Activated CD4-positive, CD25-positive, alpha-beta regulatory T cell treated with anti-CD3 and anti-CD28 coated beads, Interleukin-2, amount 50 U/mL, for 16 hours (primary cell): Measurements from ENCODE around the gene ZNF101.

Experiments used
- DNase-seq: peaks from one replicate; pipeline ENCODE4 v3.0.0-alpha.2; 2020; ENCODE audit warnings: low read depth, low spot score

Gene ZNF101

DNA sequence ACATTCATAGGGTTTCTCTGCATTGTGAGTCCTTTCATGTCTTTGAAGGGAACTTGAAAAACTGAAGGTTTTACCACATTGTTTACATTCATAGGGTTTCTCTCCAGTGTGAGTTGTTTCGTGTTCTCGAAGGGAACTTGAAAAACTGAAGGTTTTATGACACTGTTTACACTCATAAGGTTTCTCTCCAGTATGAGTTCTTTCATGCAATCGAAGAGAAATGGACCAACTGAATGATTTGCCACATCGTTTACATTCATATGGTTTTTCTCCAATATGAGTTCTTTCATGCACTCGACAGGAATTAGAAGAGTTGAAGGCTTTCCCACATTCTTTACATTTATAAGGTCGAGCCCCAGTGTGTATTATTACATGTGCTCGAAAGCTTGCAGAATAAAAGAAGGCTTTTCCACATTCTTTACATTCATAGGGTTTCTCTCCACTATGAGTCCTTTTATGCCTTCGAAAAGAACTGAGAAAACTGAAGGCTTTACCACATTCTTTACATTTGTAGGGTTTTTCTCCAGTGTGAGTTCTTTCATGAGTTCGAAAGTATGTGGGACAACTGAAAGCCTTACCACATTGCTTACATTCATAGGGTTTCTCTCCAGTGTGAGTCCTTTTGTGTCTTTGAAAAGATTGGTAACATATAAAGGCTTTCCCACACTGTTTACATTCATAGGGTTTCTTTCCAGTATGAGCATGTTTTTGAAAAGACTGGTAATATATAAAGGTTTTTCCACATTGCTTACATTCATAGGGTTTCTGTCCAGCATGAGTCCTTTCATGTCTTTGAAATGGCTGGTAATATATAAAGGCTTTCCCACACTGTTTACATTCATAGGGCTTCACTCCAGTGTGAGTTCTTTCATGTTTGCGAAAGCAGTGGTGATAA is 43.5 kb downstream of the ZNF101 start:
- DNase-seq = no peak

DNA sequence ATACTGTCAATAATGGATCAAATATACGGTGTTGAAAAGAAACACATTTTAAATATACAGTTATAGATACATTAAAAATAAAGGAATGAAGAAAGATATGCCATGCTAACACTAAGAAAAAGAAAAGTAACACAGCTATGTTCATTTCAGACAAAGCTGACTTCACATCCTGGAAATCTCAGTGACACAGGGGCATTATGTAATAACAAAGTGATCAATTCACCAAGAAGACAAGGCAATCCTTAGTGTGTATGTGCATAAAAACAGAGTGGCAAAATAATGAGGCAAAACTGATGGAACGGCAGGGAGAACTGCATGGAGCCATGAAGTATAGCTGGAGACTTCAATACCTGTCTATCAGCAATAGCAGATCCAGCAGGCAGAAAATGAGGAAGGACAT is 51.2 kb downstream of the ZNF101 start:
- DNase-seq = no peak

DNA sequence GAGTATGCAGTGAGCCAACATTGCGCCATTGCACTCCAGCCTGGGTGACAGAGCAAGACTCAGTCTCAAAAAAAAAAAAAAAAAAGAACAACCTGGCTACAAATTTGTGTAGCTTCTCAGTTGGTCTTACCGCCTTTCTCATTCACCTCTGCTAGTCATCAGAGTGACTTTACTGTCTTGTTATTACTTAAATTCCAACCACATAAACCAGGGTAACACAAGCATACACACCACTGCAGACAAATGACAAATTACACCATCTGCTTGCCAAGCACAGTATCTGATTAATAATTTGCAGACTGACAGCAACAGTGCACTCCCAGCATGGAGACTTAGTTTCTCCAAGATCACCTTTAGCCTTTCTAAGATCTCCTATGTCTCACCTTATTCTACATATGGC is 53.3 kb downstream of the ZNF101 start:
- no peak for DNase-seq

DNA sequence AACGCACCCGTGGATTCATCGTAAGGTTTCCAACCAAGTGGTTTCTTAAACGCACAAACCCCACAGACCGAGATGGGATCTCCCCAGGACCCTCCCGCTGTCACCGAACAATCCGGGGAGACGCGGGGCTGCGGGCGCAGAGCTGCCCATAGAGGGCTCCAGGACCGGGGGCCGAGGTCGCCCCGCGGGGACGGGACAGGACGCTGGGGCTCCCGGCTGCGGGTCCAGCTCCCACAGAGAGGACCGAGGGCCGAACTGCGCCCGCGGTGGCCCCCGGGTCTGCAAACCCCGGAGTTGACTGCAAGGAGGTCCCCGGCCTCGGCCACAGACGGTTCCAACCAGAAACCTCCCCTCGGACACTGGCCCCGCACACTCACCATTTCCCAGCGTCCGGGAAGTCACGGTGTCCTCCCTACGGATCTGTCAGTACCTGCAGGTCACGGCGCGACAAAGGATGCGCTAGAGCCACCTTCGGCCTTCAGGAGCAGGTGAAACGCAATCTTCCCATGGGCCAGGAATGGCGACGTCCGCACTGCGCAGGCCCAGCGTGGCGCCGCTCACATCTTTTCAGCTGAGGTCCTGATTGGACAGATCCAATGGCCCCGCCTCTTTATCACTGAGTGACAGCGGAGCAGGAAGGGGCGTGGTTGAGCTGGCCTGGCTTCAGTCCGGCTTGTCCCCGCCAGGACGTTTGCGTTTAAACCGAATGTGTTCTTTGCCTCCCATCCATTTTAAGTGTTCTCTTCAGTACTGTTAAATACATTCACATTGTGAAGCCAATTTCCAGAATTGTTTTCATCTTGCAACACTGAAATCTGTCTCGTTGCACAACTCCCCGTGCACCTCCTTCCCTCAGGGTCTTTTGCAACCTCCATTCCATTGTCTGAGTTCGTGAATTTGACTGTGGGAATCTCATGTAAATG is 64.2 kb downstream of the ZNF101 start, which contains the start of gene ZNF14:
ZNF14 (minus strand) TSS at position 534 of the 923 bp plus-strand sequence; CDS start at position 380, 154 bp downstream.
- peak; percentile 85 for DNase-seq
